Osteocyte (in vitro differentiated cells): ENCODE data around the gene TJP3. TPM values are rescaled to one million over a fixed set of nuclear protein-coding genes. Genes with fewer than 3 reads are reported as not detected.

ENCODE experiments used
- DNase-seq: peaks from one replicate; pipeline ENCODE4 v3.0.0; 2021; ENCODE audit warnings: mixed read lengths; ENCODE audit not compliant: unreplicated experiment; ENCODE audit errors: extremely low spot score
- H3K27ac Mint-ChIP-seq: one replicate; pipeline ENCODE4 v1.8.0; 2021; ENCODE audit warnings: mild to moderate bottlenecking, mixed read lengths; ENCODE audit not compliant: unreplicated experiment
- H3K27me3 Mint-ChIP-seq: one replicate; pipeline ENCODE4 v1.8.0; 2021; ENCODE audit warnings: mixed read lengths; ENCODE audit not compliant: unreplicated experiment
- H3K36me3 Mint-ChIP-seq: one replicate; pipeline ENCODE4 v1.8.0; 2021; ENCODE audit warnings: mixed read lengths; ENCODE audit not compliant: unreplicated experiment
- H3K4me1 Mint-ChIP-seq: one replicate; pipeline ENCODE4 v1.8.0; 2021; ENCODE audit warnings: mixed read lengths; ENCODE audit not compliant: unreplicated experiment
- H3K4me3 Mint-ChIP-seq: one replicate; pipeline ENCODE4 v1.8.0; 2021; ENCODE audit warnings: mild to moderate bottlenecking, moderate library complexity, mixed read lengths; ENCODE audit not compliant: unreplicated experiment
- H3K9me3 Mint-ChIP-seq: one replicate; pipeline ENCODE4 v1.8.0; 2021; ENCODE audit warnings: mixed read lengths; ENCODE audit not compliant: unreplicated experiment
- total RNA-seq: library from RNA; stranded (reverse); gene quantifications from 2 replicates; pipeline ENCODE4 v1.2.1, GENCODE V29; 2021
- TF ChIP-seq, protein P1 (sequence below): fragments of 200-600 bp; sonication (generic); IDR thresholded peaks from 2 replicates; pipeline ENCODE4 v1.5.0; 2021; ENCODE audit warnings: antibody characterized with exemption, mild to moderate bottlenecking, moderate library complexity

Gene TJP3
- total RNA-seq, 1 donor from 2014 or later: not detected

DNA sequence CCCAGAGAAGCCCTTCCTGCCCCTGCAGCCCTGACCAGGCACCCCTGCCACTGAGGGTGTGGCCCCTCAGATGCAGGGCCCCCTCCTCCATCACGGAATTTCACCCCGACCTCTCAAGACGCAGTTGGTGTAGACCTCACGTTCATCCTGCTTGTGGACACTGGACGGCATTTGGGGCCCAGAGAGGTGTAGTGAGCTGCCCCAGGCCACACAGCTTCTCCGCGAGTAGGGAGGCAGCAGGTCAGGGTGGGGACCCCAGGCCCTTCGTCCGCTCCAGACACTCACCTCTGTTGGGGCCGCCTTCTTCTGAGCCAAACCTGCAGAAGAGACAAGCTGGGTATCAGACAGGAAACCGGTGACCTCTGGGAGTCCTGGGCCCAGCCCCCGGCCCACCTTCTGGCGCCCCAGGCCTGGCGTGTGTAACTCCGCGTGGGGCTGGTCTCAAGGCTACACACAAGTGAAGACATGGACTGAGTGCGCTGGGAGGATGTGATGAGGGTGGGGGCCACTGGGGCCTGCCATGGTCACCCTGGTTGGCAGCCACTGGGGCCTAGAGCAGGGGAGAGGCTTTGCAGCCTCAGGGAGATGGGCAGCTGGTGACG lies 41.0 kb upstream of the TJP3 start:
- no peaks in the 10 kb centered on the region for H3K9me3 Mint-ChIP-seq
- TF ChIP-seq, protein P1, sequence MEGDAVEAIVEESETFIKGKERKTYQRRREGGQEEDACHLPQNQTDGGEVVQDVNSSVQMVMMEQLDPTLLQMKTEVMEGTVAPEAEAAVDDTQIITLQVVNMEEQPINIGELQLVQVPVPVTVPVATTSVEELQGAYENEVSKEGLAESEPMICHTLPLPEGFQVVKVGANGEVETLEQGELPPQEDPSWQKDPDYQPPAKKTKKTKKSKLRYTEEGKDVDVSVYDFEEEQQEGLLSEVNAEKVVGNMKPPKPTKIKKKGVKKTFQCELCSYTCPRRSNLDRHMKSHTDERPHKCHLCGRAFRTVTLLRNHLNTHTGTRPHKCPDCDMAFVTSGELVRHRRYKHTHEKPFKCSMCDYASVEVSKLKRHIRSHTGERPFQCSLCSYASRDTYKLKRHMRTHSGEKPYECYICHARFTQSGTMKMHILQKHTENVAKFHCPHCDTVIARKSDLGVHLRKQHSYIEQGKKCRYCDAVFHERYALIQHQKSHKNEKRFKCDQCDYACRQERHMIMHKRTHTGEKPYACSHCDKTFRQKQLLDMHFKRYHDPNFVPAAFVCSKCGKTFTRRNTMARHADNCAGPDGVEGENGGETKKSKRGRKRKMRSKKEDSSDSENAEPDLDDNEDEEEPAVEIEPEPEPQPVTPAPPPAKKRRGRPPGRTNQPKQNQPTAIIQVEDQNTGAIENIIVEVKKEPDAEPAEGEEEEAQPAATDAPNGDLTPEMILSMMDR: no peak

GRCh38 chr19:3667766-3668165 lies 40.4 kb upstream of the TJP3 start:
- Mint-ChIP-seq H3K9me3 (no peaks in the 10 kb centered on the region), H3K27ac (peak overlapping the region; percentile 97), H3K4me1 (peaks cover 52% of the 10 kb centered on the region)

More for the DNA sequence above, 41.0 kb upstream of the TJP3 start:
- no peak for DNase-seq
- no peaks in the 10 kb centered on the region for H3K27me3 Mint-ChIP-seq
- peaks cover 6% of the 10 kb centered on the region for H3K36me3 Mint-ChIP-seq
- peaks cover 47% of the 10 kb centered on the region for H3K4me1 Mint-ChIP-seq
- H3K4me3 Mint-ChIP-seq: no peak overlapping the region
- H3K27ac Mint-ChIP-seq: peak overlapping the region; percentile 18

GRCh38 chr19:3668331-3669081 lies 39.7 kb upstream of the TJP3 start:
- Mint-ChIP-seq H3K4me1 (peaks cover 55% of the 10 kb centered on the region), H3K36me3 (no peaks in the 10 kb centered on the region), H3K27ac (peak overlapping the region; percentile 97), H3K27me3 (no peaks in the 10 kb centered on the region), H3K4me3 (no peak overlapping the region), H3K9me3 (no peaks in the 10 kb centered on the region)
- DNase-seq: no peak
- TF ChIP-seq, protein P1: no peak

More at GRCh38 chr19:3667766-3668165, 40.4 kb upstream of the TJP3 start:
- no peak for DNase-seq
- H3K36me3 Mint-ChIP-seq: peaks cover 6% of the 10 kb centered on the region
- TF ChIP-seq, protein P1: no peak
- no peaks in the 10 kb centered on the region for H3K27me3 Mint-ChIP-seq
- no peak overlapping the region for H3K4me3 Mint-ChIP-seq

- Mint-ChIP-seq H3K27me3 (no peaks in the 10 kb centered on the region), H3K27ac (peak overlapping the region; percentile 97), H3K4me1 (peaks cover 57% of the 10 kb centered on the region), H3K36me3 (no peaks in the 10 kb centered on the region), H3K9me3 (no peaks in the 10 kb centered on the region), H3K4me3 (peak overlapping the region; percentile 42)
- TF ChIP-seq, protein P1: no peak
- no peak for DNase-seq
Measured at GRCh38 chr19:3669082-3669946, 38.9 kb upstream of the TJP3 start.
